ENCODE data around the gene MVB12A. TPM values are rescaled to one million over a fixed set of nuclear protein-coding genes. Genes with fewer than 3 reads are reported as not detected.

MVB12A gene
- total RNA-seq, 4 donors from 2014 or later, result 51.5 to 146 (median 68.3) TPM

- H3K36me3 ChIP-seq, result no peaks in the 10 kb centered on the region
- peaks cover 0 to 5% of the 10 kb centered on the region in 2 donors for H3K4me1 ChIP-seq
- no peaks in the 10 kb centered on the region for H3K27me3 ChIP-seq
- TF ChIP-seq POLR2A (IDR thresholded peaks at IDR 0.05), result no peak
- TF ChIP-seq CTCF (IDR thresholded peaks at IDR 0.05), result no peak
- H3K4me3 ChIP-seq (replicated peaks in 1 of 3), result no peak within 1 kb of the TSS
- WGBS, 2 donors, result 71 to 73% methylated on average over 9 to 26 of the region's 26 CpGs
- no peaks in the 10 kb centered on the region for H3K9me3 ChIP-seq
- DNase-seq, result no peak
- intact Hi-C loops (cut with DNase I), result loop anchor here (10.0 kb wide), 1 partner anchor 66 kb away; the partner anchor contains the start of gene CCDC194
- no peak within 1 kb of the TSS for H3K27ac ChIP-seq
These were observed 40.8 kb downstream of the MVB12A start, which contains the start of gene NXNL1 for GRCh38 chr19:17460372-17461230. NXNL1 (minus strand) TSS chr19:17460926; CDS start chr19:17460869, 57 bp downstream.

GRCh38 chr19:17466487-17466850, 46.6 kb downstream of the MVB12A start:
- H3K4me1 ChIP-seq, result peaks cover 23% of the 10 kb centered on the region in 2 donors
- H3K36me3 ChIP-seq, result no peaks in the 10 kb centered on the region
- no peaks in the 10 kb centered on the region for H3K27me3 ChIP-seq
- no peaks in the 10 kb centered on the region for H3K9me3 ChIP-seq
- H3K4me3 ChIP-seq (replicated peaks in 1 of 3), result no peak overlapping the region
- DNase-seq, result no peak
- 43 to 54% methylated on average over 6 of the region's 6 CpGs for WGBS, 2 donors
- intact Hi-C loops (cut with DNase I), result loop anchor here (5.0 to 10.0 kb wide), 2 partner anchors 72 to 119 kb away; partner anchors contain the start of gene CCDC194
- H3K27ac ChIP-seq, result no peak overlapping the region
- TF ChIP-seq POLR2A (IDR thresholded peaks at IDR 0.05) (no peak), CTCF (IDR thresholded peaks at IDR 0.05) (peak in 1 of 6 experiments; percentile 8)

- H3K27me3 ChIP-seq, result no peaks in the 10 kb centered on the region
- TF ChIP-seq POLR2A (IDR thresholded peaks at IDR 0.05), result no peak
- no peak for TF ChIP-seq CTCF (IDR thresholded peaks at IDR 0.05)
- WGBS, 2 donors, result 63 to 64% methylated on average over 12 of the region's 12 CpGs
- no peaks in the 10 kb centered on the region for H3K36me3 ChIP-seq
- peak overlapping the region; percentile 82 to 93 (median 83) for H3K27ac ChIP-seq
- no peak overlapping the region for H3K4me3 ChIP-seq (replicated peaks in 1 of 3)
- H3K4me1 ChIP-seq, result peaks cover 23% of the 10 kb centered on the region in 2 donors
- no peak for DNase-seq
- no peaks in the 10 kb centered on the region for H3K9me3 ChIP-seq
- intact Hi-C loops (cut with DNase I), result loop anchor here (5.0 to 10.0 kb wide), 2 partner anchors 73 to 120 kb away; partner anchors contain the start of gene CCDC194
These were observed 47.8 kb downstream of the MVB12A start for GRCh38 chr19:17467471-17468301.

- peaks cover 23% of the 10 kb centered on the region in 2 donors for H3K4me1 ChIP-seq
- peak overlapping the region; percentile 82 to 93 (median 83) for H3K27ac ChIP-seq
- no peaks in the 10 kb centered on the region for H3K27me3 ChIP-seq
- intact Hi-C loops (cut with DNase I), result loop anchor here (5.0 to 10.0 kb wide), 2 partner anchors 74 to 121 kb away; partner anchors contain the start of gene CCDC194
- TF ChIP-seq POLR2A (IDR thresholded peaks at IDR 0.05), result peak in 1 of 2 donors; percentile 74
- no peak for TF ChIP-seq CTCF (IDR thresholded peaks at IDR 0.05)
- H3K36me3 ChIP-seq, result no peaks in the 10 kb centered on the region
- peak overlapping the region in 2 of 3 donors; percentile 32 to 71 for H3K4me3 ChIP-seq (replicated peaks in 1 of 3)
- peak; percentile 91 to 92 for DNase-seq
- 30 to 40% methylated on average over 18 to 25 of the region's 25 CpGs for WGBS, 2 donors
- no peaks in the 10 kb centered on the region for H3K9me3 ChIP-seq
These were observed 48.6 kb downstream of the MVB12A start for GRCh38 chr19:17468302-17469091.
